CD4-positive, alpha-beta T cell treated with Interferon gamma for 1 hour (primary cell): ENCODE data around the gene EIF1.
A peak's percentile ranks its signal among the peaks of the same experiment; 100 is the strongest.
"Not testable (repeated sequence)": the region's sequence is repeated elsewhere in the genome, so short reads cannot be mapped to it uniquely, and the experiment has no call there.

Experiments used
- DNase-seq: peaks from one replicate; pipeline ENCODE4 v3.0.0-alpha.2; 2020

EIF1 gene

DNA sequence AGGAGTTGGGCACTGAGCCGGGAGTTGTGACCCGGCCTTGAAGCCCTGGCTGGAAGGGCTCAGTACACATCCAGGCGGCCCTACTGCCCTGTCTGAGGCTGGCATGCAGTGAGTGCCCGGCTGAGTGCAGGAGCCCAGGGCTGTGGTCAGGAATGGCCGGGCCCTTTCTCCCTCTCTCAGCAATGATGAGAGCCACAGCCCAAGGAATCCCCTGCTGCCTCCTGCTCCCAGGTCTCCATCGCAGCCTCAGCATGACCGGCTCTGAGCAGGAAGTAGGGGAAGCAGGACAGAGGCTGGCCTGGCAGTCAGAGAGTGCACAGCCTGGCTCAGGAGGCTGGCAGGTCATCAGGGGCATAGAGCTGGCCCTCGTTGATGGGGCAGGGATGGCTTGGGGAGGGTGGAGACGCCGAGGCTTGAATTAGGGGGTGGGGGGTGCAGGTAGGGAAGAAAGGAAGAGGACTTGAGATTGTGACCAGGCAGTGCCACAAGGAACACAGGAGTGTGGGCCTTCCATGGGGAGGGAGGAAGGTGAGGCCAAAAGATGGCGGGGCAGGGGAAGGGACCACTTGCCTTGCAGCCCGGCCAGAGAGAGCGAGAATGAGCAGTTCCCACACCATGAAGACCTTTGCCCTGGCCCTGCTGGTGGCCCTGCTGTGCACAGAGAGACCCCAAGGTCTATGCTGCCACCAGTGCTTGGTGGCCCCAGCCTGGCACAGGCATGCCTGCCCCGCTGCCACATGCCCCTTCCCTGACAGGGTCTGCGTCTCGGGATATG is 32.2 kb upstream of the EIF1 start:
- no peak for DNase-seq

DNA sequence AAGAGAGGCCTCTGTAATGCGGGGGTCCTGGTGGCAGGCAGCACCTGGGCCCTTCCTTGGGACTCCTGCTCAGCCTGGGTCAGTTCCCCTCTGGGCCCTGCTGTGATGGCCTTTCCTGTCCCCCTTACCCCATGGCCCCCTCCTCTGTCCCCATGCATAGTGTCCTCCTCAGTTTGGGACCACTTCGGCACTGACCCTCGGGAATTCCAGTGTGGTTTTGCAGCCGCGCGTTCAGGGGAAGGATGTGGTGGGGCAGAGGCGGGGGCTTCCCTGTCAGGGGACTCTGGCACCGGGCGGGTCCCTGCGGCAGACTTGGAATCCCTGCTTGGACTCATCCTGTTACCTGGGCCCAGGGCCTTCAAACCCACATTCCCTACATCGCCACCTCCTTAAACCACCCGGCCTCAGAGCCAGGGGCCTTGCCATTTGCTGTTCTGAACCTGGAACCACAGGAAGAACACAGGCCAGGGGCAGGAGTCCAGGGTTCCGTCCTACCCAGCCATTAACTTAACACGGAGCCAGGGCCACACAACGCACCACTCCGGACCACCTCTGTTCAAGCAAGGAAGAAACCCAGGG is 31.4 kb upstream of the EIF1 start:
- DNase-seq: no peak

DNA sequence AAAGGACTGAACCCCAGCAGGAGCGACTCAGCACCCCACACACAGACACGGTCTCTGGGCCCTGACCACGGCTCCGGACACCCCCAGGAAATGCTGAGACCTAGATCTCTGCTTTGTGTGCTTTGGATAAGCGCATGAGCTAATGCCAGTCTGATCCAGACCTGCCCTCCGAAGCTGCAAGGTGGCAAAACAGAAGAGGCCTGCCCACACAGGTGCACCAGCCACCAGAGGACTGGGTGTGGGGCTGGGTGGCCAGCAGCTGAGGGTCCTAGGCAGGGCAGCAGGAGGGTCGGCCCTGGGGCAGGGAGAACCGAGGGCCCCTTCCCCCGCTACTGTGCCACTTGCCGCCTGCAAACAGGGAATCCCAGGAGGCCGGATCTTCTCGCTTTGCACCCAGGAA is 30.7 kb upstream of the EIF1 start:
- no peak for DNase-seq

DNA sequence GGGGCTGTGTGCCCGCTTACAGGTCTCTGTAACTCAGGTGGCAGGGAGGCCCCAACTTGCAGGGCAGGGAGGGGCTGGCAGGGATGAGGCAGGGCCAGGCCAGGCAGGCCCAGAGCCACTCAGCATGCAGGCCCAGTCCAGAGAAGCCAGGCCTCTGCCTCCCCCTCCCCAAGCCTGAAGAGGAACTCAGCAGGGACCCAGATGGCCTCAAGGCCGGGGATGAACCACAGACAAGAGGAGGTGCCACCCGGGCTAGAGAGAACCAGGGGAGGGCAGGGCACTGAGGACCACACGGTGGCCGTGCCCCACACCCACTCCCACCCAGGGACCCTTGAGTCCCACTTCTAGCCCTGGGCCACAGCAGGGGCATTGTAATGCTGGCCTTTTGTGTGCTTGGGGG is 29.8 kb upstream of the EIF1 start:
- no peak for DNase-seq

DNA sequence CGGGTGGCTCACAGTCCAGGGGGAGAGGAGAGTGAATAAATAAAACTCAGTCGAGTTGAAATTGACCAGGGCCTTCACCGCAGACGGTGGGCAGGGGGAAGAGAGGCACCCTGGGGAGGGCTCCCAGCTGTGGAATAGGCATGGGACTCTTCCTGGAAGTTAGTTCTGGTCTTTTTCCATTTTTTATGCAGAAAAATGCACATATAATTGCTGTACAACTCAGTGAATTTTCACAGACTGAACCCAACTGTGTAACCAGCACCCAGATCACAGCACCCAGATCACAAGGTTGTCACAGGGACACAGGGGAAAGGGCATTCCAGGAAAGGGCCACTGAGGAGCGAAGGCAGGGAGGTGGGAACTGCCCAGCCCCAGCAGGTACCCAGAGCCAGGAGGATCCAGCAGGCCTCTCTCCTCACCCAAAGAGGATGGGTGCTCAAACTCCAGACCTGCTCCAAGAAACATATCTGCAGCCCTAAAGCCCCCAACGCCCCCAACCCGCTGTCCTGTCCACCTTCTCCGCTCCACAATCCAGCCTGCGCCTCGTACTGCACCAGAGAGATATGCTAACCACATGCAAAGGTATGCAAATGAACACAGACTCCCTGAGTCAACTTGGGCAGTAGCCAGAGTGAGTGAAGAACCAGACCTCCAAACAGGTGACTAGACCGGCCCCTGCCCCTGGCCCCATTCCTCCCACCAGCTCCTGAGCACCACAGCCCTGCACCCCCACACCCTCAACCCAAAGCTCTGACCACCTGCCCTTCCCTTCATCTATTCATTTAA is 29.1 kb upstream of the EIF1 start:
- DNase-seq: no peak

DNA sequence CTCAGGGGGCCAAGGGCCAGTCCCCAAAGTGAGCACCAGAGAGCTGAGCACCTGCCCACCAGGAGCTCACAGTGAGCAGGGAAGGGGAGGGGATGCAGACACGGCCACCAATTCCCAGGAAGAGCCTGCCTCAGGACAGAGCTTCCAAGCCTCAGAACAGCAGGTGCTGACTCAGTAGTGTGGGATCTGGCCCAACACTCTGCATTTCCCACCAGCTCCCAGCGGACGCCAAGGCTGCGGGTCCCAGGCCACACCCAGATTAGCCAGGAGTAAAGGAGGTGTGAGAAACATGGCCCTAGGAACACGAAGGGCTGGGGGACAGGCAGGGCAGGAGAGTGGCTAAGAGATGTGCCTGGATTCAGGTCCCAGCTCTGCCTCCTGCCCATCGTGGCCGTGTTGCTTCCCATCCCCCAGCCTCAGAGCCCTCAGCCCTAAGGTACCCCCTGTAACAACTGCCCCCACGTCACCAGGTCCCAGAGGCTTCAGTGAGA is 28.4 kb upstream of the EIF1 start:
- DNase-seq: no peak

DNA sequence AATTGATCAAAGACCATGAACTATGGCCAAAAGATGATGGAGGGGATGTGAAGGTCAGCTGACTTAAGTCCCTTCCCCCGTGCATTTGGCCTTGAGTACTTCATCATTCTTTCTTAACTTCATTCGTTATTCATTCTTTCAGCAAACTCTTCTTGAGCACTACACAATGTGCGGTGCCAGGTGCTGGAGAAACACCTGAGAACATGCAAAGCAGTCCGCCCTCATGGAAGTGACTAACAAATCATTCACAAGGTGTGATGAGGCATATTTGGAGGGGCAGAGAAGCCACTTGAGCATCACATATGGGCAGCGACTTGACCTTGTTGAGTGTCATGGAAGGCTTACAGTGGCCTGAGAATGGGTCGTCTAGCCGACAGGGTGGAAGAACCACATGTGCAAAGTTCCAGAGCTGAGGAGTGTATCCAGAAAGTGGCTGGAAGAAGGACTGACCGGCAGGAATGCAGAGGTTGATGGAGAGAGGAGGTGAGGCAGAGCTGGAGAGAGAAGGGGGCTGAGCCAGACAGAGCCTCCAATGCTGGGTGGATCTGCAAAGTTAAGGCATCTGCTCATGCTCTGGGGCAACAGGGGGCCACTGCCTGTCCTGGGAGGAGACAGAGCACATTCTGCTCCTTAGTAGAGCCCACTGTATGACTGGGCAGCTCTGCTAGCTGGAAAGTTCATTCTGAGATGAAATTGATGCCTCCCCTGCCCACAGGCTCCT is 25.1 kb upstream of the EIF1 start:
- DNase-seq: no peak

DNA sequence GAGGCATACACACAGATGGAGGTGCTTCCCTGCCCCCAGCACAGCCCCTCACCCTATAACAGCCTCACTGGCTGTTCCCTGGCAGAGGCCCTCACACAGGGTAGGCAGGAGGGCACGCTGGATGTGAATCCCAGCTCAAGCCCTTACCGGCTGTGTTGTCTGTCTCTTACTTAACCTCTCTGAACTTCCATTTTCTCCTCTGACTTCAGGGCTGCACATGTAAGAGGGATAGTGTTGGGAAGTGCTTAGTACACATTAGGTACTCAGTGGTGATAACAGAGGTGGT is 24.6 kb upstream of the EIF1 start:
- no peak for DNase-seq

DNA sequence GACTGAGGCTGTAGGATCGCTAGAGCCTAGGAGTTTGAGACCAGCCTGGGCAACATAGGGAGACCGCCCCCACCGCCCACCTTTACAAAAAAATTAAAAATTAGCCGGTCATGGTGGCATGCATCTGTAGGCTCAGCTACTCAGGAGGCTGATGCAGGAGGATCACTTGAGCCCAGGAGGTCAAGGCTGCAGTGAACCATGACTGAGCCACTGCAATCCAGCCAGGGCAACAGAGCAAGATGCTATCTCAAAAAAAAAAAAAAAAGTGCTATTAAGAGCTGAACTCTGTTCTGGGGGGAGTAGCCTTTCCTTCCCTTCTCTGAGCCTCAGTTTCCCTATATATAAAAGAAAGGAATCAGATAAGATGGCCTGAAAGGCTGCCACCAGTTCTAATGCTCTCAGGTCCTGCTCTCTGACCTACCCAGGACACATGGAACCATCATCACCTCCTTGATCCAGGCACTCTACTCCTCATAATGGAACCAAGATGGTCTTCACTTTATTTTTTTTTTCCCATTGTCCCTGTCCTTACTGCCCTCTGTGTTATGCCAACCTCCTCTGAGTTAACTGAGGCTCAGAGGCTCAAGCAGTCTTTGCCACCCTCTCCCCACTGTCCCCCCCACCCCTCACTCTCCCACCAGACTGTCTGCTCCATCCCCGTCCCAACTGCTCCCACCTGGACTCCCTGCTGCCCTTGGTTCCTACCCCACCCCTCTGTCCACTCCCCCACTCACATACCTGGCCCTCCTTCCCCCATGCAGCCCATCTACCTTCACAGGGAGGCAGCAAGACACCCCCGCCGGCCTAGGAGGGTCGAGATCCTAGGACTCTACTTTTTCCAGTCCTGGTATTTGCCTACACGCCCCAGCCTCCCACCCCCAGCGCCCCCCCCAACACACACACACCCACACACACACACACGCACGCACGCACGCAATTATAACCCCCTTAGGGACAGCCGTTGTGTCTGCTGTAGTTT is 23.8 kb upstream of the EIF1 start:
- no peak for DNase-seq

DNA sequence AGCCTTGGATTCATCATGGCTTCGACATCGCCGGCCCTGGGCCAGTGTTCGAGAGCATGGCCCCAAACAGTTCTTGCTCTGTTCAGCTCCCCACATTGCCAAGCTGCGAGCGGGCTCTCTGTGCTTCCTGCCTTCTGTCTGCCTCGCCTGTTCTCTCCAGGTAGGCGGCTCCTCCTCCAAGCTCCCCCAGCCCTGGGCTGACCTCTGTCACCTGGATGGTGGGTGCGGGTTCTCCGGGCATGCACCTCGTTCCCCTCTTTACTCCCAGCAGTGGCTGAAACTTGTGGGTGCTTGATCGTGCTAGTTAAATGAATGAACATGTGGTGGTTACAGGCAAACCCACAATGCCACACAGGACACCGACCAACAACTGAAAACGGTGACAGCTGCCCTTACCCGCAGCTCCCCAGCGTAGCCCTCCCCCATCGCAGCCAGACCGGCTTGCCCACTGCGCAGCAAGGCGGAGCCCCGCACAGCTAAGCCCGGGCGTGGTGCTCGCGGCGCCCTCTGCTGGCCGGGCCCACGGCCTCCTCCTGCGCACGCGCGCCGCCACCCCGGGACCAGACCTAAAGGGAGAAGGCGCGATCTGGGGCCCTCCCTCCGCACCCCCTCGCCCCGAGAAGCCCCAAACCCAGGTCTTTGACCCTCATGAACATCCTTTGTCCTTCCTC is 23.0 kb upstream of the EIF1 start:
- peak; percentile 90 for DNase-seq

DNA sequence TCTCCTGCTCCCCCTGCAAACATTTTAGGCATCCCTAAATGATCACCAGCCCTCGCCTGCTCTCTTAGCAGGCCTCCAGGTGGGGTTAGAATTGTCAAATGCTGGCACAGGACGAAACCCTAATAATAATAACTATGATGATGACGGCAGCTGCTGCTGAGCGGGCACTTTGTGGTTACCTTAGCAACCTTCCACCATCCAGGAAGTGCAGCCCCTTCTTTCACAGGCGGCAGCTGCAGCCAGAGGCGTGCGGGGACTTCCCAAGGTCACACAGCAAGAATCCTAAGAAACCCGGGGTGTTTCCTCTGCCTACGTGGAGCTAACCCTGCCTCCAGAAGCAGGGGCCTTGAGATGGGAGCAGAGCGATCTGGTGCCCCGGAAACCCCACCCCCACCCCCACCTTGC is 22.4 kb upstream of the EIF1 start:
- peak; percentile 91 for DNase-seq

DNA sequence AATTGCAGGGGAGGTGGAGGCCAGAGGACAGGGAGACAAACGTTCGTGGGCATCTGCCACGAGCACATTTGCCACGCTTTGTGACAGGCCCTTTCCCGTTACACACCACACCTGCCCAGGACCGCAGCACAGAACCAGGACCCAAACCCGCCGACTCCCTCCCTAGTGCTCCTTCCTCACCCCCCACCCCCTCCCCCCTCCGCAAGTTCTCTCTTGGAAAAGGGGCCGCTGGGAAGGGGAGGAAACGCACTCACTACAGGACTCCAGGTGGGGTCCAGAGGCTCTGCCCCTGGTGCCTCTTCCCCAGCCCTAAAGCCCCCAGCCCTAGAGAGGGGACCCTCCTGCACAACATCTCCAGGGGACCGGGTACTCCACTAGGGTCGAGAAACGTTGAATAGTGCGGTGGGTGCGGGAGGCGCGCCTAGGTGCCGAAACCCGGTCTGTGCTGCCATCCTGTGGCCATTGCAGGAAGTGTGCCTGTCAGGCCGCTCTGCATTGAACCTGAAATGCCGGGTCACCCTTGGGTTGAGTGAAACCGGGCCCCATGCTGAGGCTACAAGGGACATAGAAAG is 21.9 kb upstream of the EIF1 start:
- DNase-seq: peak; percentile 86

DNA sequence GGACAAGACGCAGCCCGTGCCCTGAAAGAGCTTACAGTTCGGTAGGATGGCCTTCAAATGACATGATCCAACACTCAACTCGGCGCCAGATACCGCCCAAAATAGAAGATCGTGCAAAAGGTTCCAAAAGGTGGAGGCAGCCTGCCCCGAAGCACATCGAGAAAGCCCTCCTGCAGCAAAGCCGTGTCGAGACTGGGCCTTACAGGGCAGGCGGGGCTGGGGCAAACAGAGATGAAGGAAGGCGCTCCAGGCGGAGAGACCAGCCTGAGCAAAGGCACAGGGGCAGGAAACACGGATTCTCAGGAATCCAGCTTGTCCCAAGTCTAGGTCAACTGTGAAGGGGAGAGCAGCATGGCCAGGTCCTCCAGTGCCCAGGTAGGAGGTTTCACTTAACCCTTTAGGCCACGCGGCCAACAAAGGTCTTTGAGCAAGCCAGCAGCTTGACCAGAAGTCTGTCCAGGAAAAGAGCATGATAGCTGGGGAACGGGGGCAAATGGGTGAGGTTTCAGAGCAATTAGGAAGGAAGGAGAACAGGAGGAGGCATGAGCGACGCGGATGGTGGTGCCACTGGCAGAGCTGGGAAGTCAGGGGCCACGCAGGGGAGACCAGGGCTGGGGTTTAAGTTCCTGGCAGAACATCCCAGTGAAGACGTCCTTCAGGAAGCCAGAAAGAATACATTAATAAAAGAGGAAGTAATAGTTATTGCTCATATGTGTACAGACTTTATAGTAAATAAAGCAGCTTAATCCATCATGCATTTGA is 21.2 kb upstream of the EIF1 start:
- DNase-seq: no peak

DNA sequence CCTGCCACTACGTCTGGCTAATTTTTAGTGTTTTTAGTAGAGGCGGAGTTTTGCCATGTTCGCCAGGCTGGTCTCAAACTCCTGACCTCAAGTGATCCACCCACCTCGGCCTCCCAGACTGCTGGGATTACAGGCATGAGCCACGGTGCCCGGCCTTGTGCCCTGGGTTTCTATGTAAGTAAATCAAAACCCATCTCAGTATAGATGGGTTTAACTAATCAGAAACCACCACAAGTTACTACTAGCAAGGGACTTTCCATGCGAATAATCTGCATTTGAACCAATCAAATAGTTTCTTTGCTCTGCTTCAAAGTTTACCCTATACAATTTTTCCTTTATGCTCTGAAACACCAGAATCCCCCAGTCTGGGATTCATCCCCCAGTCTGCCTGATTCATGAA is 16.5 kb upstream of the EIF1 start:
- no peak for DNase-seq

DNA sequence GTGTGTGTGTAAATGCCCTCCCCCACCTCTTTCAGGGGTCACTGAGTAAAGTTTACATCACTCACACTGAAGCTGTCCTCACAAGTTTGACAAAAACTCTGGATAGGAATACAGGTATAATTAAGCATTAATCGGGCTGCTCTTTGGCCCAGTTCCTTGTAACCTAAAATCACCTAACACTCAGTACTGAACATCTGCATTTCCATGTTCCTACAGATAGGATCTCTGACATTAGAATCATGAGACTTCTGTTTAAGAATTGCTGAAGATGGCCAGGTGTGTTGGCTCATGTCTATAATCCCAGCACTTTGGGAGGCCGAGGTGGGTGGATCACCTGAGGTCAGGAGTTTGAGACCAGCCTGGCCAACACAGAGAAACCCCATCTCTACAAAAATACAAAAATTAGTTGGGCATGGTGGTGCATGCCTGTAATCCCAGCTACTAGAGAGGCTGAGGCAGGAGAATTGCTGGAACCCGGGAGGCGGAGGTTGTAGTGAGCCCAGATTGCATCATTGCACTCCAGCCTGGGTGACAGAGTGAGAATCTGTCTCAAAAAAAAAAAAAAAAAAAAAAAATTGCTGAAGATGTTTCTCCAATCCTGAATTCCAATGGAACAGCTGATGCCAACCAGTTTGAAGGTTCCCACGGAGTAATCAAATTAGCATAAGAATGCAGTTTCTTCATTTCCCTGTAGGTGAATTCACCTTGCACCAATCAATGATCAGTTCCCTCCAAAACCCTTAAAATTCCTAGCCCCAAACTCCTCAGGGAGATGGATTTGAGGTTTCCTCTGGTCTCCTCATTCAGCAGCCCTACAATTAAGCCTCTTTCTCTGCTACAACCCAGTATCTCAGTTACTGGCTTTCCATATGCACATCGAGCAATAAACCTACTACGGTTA is 13.3 kb upstream of the EIF1 start:
- DNase-seq: not testable (repeated sequence)

DNA sequence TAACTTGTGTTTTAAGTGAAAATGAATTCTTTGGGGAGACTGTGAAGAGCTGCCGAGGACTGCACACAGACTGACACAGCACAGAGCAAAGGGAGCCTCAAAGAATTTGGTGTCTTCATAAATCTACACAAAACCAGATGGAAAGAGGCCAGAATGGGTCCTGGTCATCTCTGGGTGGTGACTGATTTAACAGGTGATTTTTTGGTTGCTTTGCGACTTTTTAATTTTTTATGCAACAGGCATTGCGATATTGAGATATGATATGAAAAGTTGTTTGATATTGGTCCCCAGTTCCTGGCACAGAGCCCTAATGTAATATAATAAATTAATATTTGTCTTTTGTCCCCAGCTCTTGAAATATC is 12.6 kb upstream of the EIF1 start:
- no peak for DNase-seq

DNA sequence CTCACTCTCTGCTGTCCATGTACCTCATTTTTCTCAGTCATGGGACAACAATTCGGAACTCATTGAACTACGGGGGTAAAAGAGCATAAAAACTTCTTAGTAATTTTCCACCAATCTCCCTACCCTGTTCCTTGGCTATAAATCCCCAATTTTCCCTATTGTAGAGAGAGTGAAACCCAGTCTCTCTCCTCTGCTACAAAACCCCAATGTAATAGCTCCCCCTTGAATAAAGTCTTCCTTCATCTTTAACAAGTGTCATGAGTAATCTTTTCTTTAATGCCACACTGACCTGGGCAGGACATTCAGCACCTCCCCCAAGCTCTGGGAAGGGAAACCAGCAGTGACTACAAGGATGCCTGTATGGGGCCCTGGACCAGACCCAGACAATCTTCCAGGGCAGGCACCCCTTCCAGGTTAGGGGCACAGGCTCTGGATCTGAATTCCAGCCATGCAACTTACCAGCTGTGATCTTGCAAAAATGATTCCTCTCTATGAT is 10.2 kb upstream of the EIF1 start:
- DNase-seq: no peak

DNA sequence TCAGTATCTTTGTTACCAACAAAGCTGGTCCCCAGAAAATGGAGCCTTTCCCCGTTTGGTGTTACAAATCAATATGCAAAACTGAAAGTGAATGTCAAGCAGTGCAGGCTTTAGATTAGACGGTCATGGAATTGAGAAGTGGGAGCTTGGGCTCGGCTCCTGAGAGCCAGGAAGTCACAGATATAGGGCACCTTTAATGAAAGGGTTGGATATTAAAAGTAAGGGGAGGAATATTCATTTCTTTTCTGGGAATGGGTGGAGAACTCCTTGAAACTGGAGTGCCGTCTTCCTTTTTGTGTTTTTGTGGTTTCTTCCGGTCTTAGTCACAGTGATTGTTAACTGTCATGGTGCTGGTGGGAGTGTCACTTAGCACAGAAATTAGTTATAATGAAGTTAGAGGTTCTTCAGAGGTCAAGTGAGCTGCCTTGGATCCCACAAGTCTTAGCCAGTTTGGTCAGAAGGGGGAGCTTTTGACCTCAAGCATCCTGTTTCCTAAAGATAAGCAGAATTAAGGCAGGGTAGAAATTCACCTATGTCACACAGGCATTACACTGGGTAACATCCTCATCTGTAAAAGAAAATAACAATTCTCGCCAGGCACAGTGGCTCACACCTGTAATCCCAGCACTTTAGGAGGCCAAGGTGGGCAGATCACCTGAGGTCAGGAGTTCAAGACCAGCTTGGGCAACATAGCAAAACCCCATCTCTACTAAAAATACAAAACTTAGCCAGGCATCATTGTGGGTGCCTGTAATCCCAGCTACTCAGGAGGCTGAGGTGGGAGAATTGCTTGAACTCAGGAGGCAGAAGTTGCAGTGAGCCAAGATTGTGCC is 9.6 kb upstream of the EIF1 start:
- DNase-seq: peak; percentile 75
